Right lung (tissue), 10 donors: ENCODE measurements around the gene RAX. TPM values are rescaled to one million over a fixed set of nuclear protein-coding genes. Genes with fewer than 3 reads are reported as not detected.

Experiments
- DNase-seq, 2 donors: peaks; one replicate each; pipeline ENCODE4 v3.0.0-alpha.2; 2013
- long read RNA-seq, 8 donors: transcript quantifications; one replicate each; lab custom pipeline, GENCODE V29; 2026
- polyA plus RNA-seq, 5 donors: library from polyadenylated mRNA; unstranded; fragments of 120-200 nt; gene quantifications; one replicate each; pipeline versions ENCODE4 v1.2.1 to v1.2.3, GENCODE V29; 2013; ENCODE audit warnings: inconsistent platforms in 1 of 5, low replicate concordance in 1 of 5; ENCODE audit not compliant: insufficient read length in 5 of 5, insufficient read depth in 1 of 5

RAX gene
- polyA plus RNA-seq = not detected
- long read RNA-seq, donor 1 = 0 reads
- long read RNA-seq, donor 2 = 0 reads
- long read RNA-seq, donor 3 = 0 reads
- long read RNA-seq, donor 4 = 0 reads
- long read RNA-seq, donor 5 = 0 reads
- long read RNA-seq, donor 6 = 0 reads
- long read RNA-seq, donor 7 = 0 reads
- long read RNA-seq, donor 8 = 0 reads

GRCh38 chr18:59272891-59273758, at the start of gene RAX:
RAX (minus strand) TSS chr18:59273454; CDS start chr18:59273206, 248 bp downstream.
- no peak for DNase-seq

- no peak for DNase-seq
These were observed 45.3 kb upstream of the RAX start, which contains the start of gene CPLX4 for GRCh38 chr18:59318460-59319050. CPLX4 (minus strand) TSS chr18:59318649; CDS start chr18:59318462, 187 bp downstream.

GRCh38 chr18:59311631-59312030, 38.4 kb upstream of the RAX start:
- no peak for DNase-seq

DNA sequence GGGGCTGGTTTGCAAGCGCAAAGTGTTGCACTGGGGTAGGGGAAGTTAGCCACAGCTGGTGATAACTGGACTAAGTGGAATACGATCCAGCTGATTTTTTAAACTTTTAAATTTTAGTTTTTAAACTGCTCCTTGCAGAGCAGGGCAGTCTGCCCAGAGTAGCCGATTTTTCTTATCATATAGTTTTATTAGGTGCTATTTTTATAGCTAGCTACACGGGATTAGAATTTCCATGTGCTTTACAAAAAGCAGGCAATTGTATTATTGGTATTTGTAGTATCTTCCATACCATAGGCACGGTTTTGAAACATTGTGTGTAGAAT, 35.6 kb upstream of the RAX start:
- no peak for DNase-seq

DNA sequence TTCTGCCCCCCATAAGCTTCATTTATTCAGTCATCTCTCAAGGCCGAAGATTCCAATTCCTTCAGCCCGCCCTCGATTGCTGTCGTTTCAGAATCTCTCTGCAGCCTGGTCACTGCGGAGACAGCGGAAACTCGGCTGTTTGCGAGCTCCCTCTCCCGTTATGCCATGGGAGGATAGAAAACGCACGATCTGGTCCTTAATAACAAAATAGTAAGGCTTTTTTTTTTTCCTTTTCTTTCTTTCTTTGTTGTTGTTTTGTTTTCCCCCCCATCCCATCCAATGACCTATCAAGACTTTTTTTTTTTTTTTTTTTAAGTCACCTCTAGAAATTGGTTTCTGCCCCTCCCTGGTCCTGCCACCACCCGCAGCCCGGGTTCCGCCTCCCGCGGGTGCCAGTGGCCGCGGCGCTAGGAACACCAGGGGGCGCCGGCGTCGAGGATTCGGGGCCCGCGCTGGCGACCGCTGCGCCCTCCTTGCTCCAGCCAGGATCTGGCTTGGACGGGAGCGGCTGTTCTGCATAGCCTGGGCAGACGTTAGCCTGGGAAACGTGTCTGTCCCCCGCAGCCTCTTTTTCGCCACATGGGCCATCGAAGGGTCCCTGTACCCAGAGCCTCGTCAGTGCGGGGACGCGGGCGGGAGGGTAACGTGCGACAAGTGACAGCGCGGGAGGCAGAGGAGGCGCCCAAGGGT, 35.1 kb upstream of the RAX start:
- DNase-seq = peak; percentile 72 to 75

DNA sequence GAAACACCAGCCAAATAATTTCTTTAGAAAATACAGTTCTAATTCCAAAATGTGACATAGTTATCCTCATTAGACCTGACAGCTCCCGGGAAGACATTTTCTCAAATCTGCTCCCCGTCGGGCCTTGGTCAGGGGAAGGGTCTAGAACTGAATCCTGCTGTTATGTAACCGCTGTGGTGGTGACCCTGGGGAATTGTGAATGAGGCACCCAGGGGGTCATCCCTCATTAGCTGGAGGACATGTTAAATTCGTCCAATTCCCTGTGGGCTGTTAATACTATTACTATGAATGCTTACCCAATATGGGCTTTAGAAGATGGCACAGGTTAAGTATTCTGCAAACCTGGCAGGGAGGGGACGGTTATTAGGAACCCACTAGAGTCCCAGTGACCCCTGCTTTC, 33.4 kb upstream of the RAX start:
- DNase-seq = no peak

GRCh38 chr18:59305295-59305694, 32.0 kb upstream of the RAX start:
- DNase-seq = no peak

DNA sequence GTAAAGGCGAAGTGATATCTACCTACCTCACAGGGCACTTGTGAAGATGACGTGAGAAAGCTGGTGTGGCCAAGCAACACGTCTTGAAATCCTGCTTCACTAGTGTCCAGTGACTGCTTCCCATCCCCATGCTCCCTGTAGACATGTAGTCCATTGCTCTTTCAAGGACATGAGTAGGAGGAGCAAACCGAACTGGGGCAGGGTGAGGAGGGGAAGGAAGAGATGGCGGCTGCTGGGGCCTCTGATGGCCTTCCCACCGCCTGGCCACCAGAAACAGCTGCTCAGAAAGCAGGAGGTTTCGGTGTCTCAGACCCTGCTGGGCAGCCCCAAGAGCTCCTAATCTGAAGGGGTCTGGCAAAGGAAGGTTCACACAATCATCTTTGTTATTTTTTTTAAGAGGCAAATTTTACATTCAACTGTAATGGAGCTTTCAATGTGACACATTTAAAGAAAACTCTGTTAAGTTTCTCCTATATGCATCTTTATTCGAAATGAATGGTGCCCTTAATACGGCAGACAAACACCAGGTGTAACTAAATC, 30.5 kb upstream of the RAX start:
- DNase-seq = no peak

DNA sequence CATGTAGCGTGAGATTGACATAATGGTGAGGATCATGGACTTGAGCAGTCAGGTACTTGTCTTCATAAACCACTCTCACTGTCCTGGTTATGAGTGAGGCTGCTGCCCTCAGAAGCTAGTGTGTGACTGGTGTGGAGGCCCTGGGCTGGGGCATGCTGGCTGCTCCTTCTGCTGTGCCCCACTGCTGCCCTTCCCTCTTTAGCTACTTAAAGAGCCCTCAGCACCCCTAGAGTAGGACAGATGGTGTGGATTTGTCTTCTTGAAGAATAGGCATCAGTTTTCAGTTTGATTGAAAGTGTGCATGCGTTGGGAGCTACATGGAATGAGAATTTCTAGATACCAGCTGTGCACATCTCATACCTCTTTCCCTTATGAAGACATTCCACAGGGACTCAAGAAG, 29.8 kb upstream of the RAX start:
- DNase-seq = no peak

DNA sequence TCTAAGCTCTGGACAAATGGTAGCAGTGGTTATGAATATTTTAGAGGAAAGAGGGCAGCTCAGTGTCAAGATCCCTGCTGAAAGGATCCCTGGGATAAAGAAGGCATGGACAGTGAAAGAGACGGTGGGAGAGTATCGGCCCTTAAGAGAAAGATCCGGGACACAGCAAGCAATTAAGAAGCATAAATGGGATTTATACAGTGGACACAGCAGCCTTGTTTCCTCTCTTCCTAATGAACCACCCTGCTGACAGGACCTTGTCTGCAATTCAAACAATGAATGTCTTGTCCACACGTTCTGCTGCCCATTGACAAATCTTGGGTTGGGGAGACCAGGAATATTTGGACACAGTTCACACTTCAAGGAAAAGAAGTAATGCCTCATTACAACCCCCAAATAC, 28.7 kb upstream of the RAX start:
- DNase-seq = no peak

DNA sequence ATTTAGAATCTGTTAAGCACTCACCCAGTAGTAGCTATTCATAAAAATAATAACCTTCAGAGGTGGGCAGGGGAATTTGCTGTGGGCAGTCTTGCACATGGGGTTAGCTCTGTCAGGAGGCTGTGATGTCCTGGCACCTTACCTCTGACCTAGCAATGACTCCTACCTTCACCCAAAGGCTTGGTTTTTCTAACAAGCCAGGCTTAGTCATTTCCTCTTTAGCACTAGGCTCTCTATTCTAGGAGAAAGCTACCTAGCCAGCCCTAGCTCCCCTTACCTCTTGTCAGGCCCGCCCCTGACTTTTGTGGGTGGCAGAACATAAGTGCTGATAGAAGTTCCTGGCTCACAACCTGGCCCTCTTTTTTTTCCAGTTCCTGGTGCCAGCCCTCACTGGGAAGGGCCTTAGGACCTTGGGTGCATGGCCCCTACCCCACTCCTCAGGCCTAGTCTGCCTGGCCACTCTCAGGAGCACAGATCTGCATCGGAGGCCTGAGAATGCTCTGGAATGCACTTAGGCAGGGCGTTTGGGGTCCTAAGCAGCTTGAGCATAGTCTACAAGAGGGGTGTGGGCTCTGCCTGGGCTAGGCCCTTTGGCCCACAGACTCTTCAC, 27.5 kb upstream of the RAX start:
- DNase-seq = no peak

DNA sequence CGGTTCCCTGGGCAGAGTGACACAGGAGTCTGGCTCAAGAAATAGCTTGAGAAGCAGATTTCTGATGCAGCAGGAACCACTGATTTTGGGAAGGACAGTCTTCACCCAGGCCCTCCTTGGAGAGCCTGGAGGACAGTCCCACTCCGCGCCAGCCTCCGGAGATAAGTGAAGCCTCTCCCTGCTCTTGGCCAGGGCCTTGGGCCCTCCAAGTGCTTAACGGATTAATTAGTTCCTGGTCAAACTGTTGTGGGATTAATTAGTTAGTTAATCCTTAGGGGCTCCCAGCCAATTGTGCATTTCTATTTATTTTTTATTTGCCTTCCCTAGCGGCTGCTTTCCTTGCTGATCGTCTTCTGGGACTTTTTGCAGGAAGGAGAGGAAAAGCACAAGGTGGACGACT, 25.6 kb upstream of the RAX start:
- DNase-seq = no peak

- DNase-seq = no peak
These were observed 20.1 kb upstream of the RAX start for GRCh38 chr18:59293317-59293716.

DNA sequence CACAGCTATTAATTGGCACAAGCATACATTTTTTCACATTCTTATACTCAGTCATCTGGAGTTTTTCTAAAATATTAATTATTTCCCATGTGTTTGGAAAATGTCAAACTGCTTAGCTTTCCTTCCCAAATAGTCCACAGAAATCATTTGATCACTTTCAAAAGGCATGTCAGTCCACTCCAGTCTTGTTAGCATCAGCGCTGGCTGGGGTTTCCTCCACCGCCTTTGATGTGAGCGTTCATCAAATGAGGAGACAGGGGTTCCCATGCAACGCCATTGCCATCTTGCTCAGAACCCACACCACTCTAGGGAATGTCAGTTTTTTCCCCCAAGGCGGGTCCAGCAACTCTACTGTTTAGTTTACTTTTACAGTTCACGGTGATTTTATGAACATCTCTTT, 13.1 kb upstream of the RAX start:
- no peak for DNase-seq

GRCh38 chr18:59282341-59282740, 9.1 kb upstream of the RAX start:
- DNase-seq = no peak

DNA sequence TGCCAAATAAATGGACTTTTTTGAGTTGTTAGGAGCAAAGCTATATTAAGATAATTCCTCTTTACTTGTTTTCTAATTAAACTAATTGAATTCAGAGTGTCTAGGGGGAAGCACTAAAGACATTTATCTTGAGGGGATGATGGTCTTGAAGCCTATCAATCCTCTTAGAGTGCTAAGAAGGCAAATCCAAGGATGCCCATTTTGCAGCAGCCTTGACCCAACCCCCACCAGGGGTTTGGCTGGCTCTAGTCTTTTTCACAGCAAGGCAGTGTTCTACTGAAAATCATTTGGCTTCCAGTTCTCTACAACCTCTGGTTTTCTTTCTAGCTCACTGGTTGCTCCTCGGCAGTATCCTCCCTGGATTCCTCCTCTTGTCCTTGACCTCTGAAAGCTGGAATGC, 6.5 kb upstream of the RAX start:
- no peak for DNase-seq

DNA sequence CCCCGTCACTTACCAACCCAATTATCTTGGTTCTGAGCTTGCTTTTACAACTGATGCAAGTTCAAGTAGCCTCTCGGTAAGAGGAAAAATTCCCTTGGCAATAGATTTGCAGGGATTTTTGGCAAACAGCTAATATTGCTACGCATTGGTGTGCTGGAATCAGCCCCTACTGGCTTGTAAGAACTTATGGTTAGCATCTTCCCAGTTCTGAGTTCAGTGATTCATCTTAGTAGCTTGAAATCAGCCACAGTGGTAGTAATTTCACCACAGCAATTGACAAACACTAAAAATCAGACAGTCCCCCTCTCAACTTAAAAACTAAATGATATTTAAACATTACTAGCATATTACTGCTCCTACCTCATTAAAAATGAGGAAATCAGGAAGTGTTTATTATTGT, 5.9 kb upstream of the RAX start:
- DNase-seq = no peak

- DNase-seq = no peak
These were observed 5.5 kb upstream of the RAX start for GRCh38 chr18:59278793-59279192.

DNA sequence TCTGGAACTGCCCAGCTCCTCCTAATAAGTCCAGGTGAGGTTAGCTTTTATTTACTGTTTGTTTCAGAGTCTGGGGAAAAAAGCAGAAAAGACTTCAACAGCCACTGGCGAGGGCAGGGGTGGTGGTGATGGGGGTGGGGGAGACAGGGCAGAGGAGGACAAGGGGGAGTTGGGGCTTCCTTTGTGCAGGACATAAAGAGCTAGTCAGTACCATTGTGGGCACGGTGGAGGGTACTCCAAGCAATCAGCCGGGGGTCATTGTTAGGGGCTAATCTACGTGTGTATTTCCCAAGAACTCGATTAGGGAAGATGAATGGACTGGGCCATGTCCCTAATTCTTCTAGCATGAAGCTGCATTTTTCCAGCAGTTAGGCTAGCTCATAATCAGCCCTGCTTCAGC, 2.8 kb upstream of the RAX start:
- no peak for DNase-seq

- no peak for DNase-seq
These were observed 2.2 kb upstream of the RAX start for GRCh38 chr18:59275406-59275949.

DNA sequence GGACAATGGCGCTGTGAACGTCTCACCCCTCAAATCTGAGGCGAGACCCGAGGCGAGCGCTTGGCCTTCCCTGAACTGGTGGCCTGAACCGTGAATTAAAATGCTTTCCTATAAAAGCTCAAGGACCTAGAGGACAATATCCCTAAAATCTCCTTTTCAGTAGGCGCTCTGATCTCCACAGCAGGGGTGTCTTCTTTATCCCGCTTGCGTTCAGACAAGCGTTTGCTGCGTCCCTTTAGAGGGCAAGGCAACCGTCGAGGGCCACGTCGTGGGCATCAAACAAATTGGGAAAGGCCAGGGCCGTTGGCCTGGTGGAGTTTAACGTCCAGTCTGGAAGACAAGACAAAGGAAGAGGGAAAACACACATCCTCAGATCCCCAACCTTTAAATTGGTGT, 1.3 kb upstream of the RAX start:
- DNase-seq = no peak
